Ovary (tissue), 9 donors: ENCODE measurements around the gene REG1A. TPM values are rescaled to one million over a fixed set of nuclear protein-coding genes. Genes with fewer than 3 reads are reported as not detected.

Experiments used
- DNase-seq, 5 donors: peaks; one replicate each; pipeline ENCODE4 v3.0.0-alpha.2; 2019 to 2020
- H3K27ac ChIP-seq, 2 donors: fragments of 200-600 bp; one replicate each; pipeline versions ENCODE4 v1.5.1 to v1.8.0; 2019 to 2022
- H3K27me3 ChIP-seq: fragments of 200-600 bp; one replicate; pipeline ENCODE4 v1.8.0; 2022
- H3K36me3 ChIP-seq: fragments of 200-600 bp; sonication (generic); one replicate; pipeline ENCODE4 v1.5.1; 2019
- H3K4me1 ChIP-seq: one replicate; pipeline ENCODE4 v1.8.1; 2013; ENCODE audit warnings: mild to moderate bottlenecking, moderate library complexity; ENCODE audit not compliant: insufficient read depth
- H3K4me3 ChIP-seq: fragments of 200-600 bp; sonication (generic); one replicate; pipeline ENCODE4 v1.5.1; 2017
- H3K9me3 ChIP-seq, 2 donors: fragments of 200-600 bp in 1 of 2; sonication (generic) in 1 of 2; one replicate each; pipeline versions ENCODE4 v1.5.1 to v1.8.1; 2013 to 2019; ENCODE audit warnings: mild to moderate bottlenecking in 1 of 2, moderate library complexity in 1 of 2
- CTCF ChIP-seq, 3 donors: fragments of 450-650 bp in 2 of 3; fragments of 200-600 bp in 1 of 3; IDR thresholded peaks; one replicate each; pipeline versions ENCODE4 v1.5.1 to v1.8.0; 2016 to 2022; ENCODE audit warnings: antibody characterized with exemption in 3 of 3, mild to moderate bottlenecking in 1 of 3
- EP300 ChIP-seq: sonication (generic); formaldehyde crosslinking; IDR thresholded peaks from one replicate; pipeline ENCODE4 v1.6.1; 2017; ENCODE audit warnings: antibody characterized with exemption
- POLR2A ChIP-seq: fragments of 450-650 bp; IDR thresholded peaks from one replicate; pipeline ENCODE4 v1.6.1; 2017; ENCODE audit warnings: antibody characterized with exemption, mild to moderate bottlenecking, moderate library complexity
- WGBS, 3 donors: extraction: QIAGEN DNeasy Blood & Tissue Kit in 1 of 3; methylation state at CpG; one replicate each; pipeline versions ENCODE4 v1.1.5 to v1.1.7; 2013 to 2017; 5-methylcytosine and 5-hydroxymethylcytosine counted together
- intact Hi-C, 4 donors: fragments of 100-400 bp; cut with DNase I; formaldehyde crosslinking; loops; one replicate each; pipeline versions ENCODE4 v1.11.0 to v1.15.1; 2022 to 2023
- polyA plus RNA-seq, 2 donors: library from polyadenylated mRNA; stranded (reverse); fragments of 200-250 nt in 1 of 2; fragments of 350-450 nt in 1 of 2; fragmentation: Illumina TruSeq in 1 of 2; extraction: RNeasy Lipid Tissue Mini Kit (QIAGEN cat#74804) in 1 of 2; gene quantifications; one replicate each; pipeline ENCODE4 v1.2.3, GENCODE V29; 2013 to 2014
- total RNA-seq, 7 donors: library from RNA; depleted of rRNA in 2 of 7; stranded (reverse); fragments of >200 nt in 2 of 7; fragmentation: NEBNext Ultra II Directional in 3 of 7; extraction: Animal tissue kit (Norgen Biotek cat#: 25700) in 3 of 7; gene quantifications; one replicate each; pipeline versions ENCODE4 v1.1.0 to v1.2.4, GENCODE V29; 2016 to 2023
- donor health status: DM: no; HTN: no; CAD: no; lungs with moderate emphysema.
- donor health status: DM: no; HTN: no; CAD: no.
- donor health status: Bipolar disorder and iron deficiency.
- donor health status: DM: yes; HTN: yes; CAD: no.
- donor health status: DM: no; HTN: no; CAD: no.
- donor health status: DM: yes; HTN: yes; CAD: no.

REG1A gene
- total and polyA plus RNA-seq, 9 donors: 0.24 to 33.6 (median 2.9) TPM; not detected in 3

- H3K27me3 ChIP-seq: no peaks in the 10 kb centered on the region
- intact Hi-C loops: no loop called here
- no peaks in the 10 kb centered on the region for H3K36me3 ChIP-seq
- H3K27ac ChIP-seq: no peak overlapping the region
- H3K9me3 ChIP-seq: no peaks in the 10 kb centered on the region
- H3K4me1 ChIP-seq: no peaks in the 10 kb centered on the region
- TF ChIP-seq POLR2A: no peak
- TF ChIP-seq CTCF (IDR thresholded peaks at IDR 0.05): no peak
- TF ChIP-seq EP300: no peak
- H3K4me3 ChIP-seq: no peak overlapping the region
- WGBS, 3 donors: 71 to 77% (median 75%) methylated on average over 3 of the region's 3 CpGs
- no peak for DNase-seq
These were observed 35.7 kb upstream of the REG1A start for GRCh38 chr2:79084495-79085135.

- Histone ChIP-seq H3K4me1 (no peaks in the 10 kb centered on the region), H3K4me3 (no peak overlapping the region), H3K9me3 (no peaks in the 10 kb centered on the region), H3K27ac (no peak overlapping the region), H3K27me3 (no peaks in the 10 kb centered on the region), H3K36me3 (no peaks in the 10 kb centered on the region)
- no peak for TF ChIP-seq CTCF (IDR thresholded peaks at IDR 0.05)
- no peak for TF ChIP-seq POLR2A
- TF ChIP-seq EP300: no peak
- WGBS, 3 donors: 83 to 86% (median 85%) methylated on average over 3 of the region's 3 CpGs
- intact Hi-C loops: no loop called here
- DNase-seq: no peak
These were observed 34.9 kb upstream of the REG1A start for GRCh38 chr2:79085382-79085781.

- no peak overlapping the region for H3K27ac ChIP-seq
- TF ChIP-seq CTCF (IDR thresholded peaks at IDR 0.05): no peak
- TF ChIP-seq EP300: no peak
- no peak for TF ChIP-seq POLR2A
- 66 to 77% (median 71%) methylated on average over 4 of the region's 4 CpGs for WGBS, 3 donors
- intact Hi-C loops: no loop called here
- no peaks in the 10 kb centered on the region for H3K9me3 ChIP-seq
- no peaks in the 10 kb centered on the region for H3K4me1 ChIP-seq
- no peaks in the 10 kb centered on the region for H3K27me3 ChIP-seq
- no peaks in the 10 kb centered on the region for H3K36me3 ChIP-seq
- DNase-seq: no peak
- H3K4me3 ChIP-seq: no peak overlapping the region
These were observed 34.0 kb upstream of the REG1A start for GRCh38 chr2:79086255-79086654.

DNA sequence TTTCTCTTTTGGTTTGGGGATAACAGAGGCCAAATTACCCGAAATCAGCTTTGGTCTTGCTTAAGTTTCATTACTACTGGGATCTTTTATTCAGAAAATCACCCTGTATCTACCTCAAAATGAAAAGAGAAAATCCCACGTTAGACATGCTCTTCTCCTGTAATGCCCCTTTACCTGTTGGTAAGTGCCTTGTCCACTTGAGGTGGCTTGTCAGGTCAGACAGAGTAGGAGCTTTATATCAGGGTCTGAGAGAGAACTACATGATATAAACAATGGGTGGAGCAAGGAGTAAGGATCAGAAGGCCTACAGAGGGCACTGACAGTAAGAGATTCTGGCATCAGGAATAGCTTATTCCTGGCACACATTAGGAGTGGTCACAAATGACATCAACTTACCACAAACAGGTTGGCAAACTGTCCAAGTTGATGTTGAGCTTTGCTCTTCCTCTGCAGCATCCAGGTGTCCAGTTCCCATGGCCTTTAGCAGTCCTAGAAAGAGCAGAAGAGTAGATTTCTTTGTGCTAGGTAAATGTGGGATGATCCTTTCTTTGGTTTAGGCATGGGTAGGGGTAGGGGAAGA, 32.4 kb upstream of the REG1A start, which contains the start of gene REG1B:
Gene REG1B (minus strand): TSS at position 209 of the 580 bp plus-strand sequence. CDS start 381 bp downstream, outside the sequence.
- WGBS, 3 donors: 62 to 84% (median 69%) methylated on average over 2 of the region's 2 CpGs
- Histone ChIP-seq H3K36me3 (no peaks in the 10 kb centered on the region), H3K4me3 (no peak within 1 kb of the TSS)

More for the DNA sequence above, 32.4 kb upstream of the REG1A start, which contains the start of gene REG1B:
- DNase-seq: no peak
- Histone ChIP-seq H3K9me3 (no peaks in the 10 kb centered on the region), H3K4me1 (no peaks in the 10 kb centered on the region), H3K27me3 (no peaks in the 10 kb centered on the region), H3K27ac (no peak within 1 kb of the TSS)
- intact Hi-C loops: no loop called here
- no peak for TF ChIP-seq CTCF (IDR thresholded peaks at IDR 0.05)
- TF ChIP-seq POLR2A: no peak
- TF ChIP-seq EP300: no peak
